ENCODE data around the gene MYBL2. TPM values are rescaled to one million over a fixed set of nuclear protein-coding genes. Genes with fewer than 3 reads are reported as not detected.

The MYBL2 gene
- total and polyA plus RNA-seq, 3 experiments from 2014 or later, result 0.20 to 78.6 (median 78.3) TPM

GRCh38 chr20:43711098-43711654, 44.3 kb downstream of the MYBL2 start:
- Histone ChIP-seq H3K27me3 (ENCODE audit: insufficient read depth, low read length, poor library complexity, severe bottlenecking) (no peaks in the 10 kb centered on the region), H3K36me3 (ENCODE audit: insufficient read depth, low read length) (no peaks in the 10 kb centered on the region), H3K4me1 (ENCODE audit: insufficient read depth, low read length) (no peaks in the 10 kb centered on the region), H3K27ac (ENCODE audit: low read depth, low read length) (no peak overlapping the region), H3K9me3 (ENCODE audit: low read length) (no peaks in the 10 kb centered on the region), H3K4me3 (ENCODE audit: low read length) (no peak overlapping the region)
- Mint-ChIP-seq H3K9me3 (no peaks in the 10 kb centered on the region), H3K4me3 (no peak overlapping the region), H3K27me3 (no peaks in the 10 kb centered on the region), H3K36me3 (peaks cover 0 to 1% (median 0%) of the 10 kb centered on the region in 3 donors), H3K27ac (peak overlapping the region in 1 of 8 donors; percentile 77), H3K4me1 (no peaks in the 10 kb centered on the region)
- POLR2A ChIA-PET, result no interaction called here
- CTCF ChIA-PET, result no interaction called here
- DNase-seq, result no peak

GRCh38 chr20:43715044-43715443, 48.1 kb downstream of the MYBL2 start:
- Mint-ChIP-seq H3K27me3 (no peaks in the 10 kb centered on the region), H3K27ac (no peak overlapping the region), H3K4me3 (no peak overlapping the region), H3K4me1 (no peaks in the 10 kb centered on the region), H3K9me3 (no peaks in the 10 kb centered on the region), H3K36me3 (no peaks in the 10 kb centered on the region)
- H3K36me3 ChIP-seq (ENCODE audit: insufficient read depth, low read length), result no peaks in the 10 kb centered on the region
- no peak overlapping the region for H3K27ac ChIP-seq (ENCODE audit: low read depth, low read length)
- POLR2A ChIA-PET, result no interaction called here
- H3K9me3 ChIP-seq (ENCODE audit: low read length), result no peaks in the 10 kb centered on the region
- H3K4me1 ChIP-seq (ENCODE audit: insufficient read depth, low read length), result peaks cover 7% of the 10 kb centered on the region
- no peak for DNase-seq
- no peaks in the 10 kb centered on the region for H3K27me3 ChIP-seq (ENCODE audit: insufficient read depth, low read length, poor library complexity, severe bottlenecking)
- CTCF ChIA-PET, result no interaction called here
- no peak overlapping the region for H3K4me3 ChIP-seq (ENCODE audit: low read length)

- Mint-ChIP-seq H3K36me3 (no peaks in the 10 kb centered on the region), H3K4me3 (no peak overlapping the region), H3K9me3 (no peaks in the 10 kb centered on the region), H3K27ac (no peak overlapping the region), H3K27me3 (peaks cover 0 to 1% of the 10 kb centered on the region in 2 donors), H3K4me1 (no peaks in the 10 kb centered on the region)
- Histone ChIP-seq H3K9me3 (ENCODE audit: low read length) (no peaks in the 10 kb centered on the region), H3K27ac (ENCODE audit: low read depth, low read length) (no peak overlapping the region), H3K36me3 (ENCODE audit: insufficient read depth, low read length) (no peaks in the 10 kb centered on the region), H3K27me3 (ENCODE audit: insufficient read depth, low read length, poor library complexity, severe bottlenecking) (no peaks in the 10 kb centered on the region), H3K4me1 (ENCODE audit: insufficient read depth, low read length) (peaks cover 12% of the 10 kb centered on the region), H3K4me3 (ENCODE audit: low read length) (no peak overlapping the region)
- ChIA-PET POLR2A (no interaction called here), CTCF (no interaction called here)
- DNase-seq, result no peak
Observed at GRCh38 chr20:43715511-43715910, 48.6 kb downstream of the MYBL2 start.

GRCh38 chr20:43716123-43716522, 49.2 kb downstream of the MYBL2 start:
- no peak overlapping the region for H3K4me3 ChIP-seq (ENCODE audit: low read length)
- H3K4me1 Mint-ChIP-seq, result no peaks in the 10 kb centered on the region
- H3K4me1 ChIP-seq (ENCODE audit: insufficient read depth, low read length), result peaks cover 18% of the 10 kb centered on the region
- H3K9me3 ChIP-seq (ENCODE audit: low read length), result no peaks in the 10 kb centered on the region
- H3K27ac ChIP-seq (ENCODE audit: low read depth, low read length), result no peak overlapping the region
- ChIA-PET POLR2A (no interaction called here), CTCF (no interaction called here)
- no peaks in the 10 kb centered on the region for H3K36me3 Mint-ChIP-seq
- no peaks in the 10 kb centered on the region for H3K36me3 ChIP-seq (ENCODE audit: insufficient read depth, low read length)
- no peak for DNase-seq
- H3K27me3 Mint-ChIP-seq, result peaks cover 0 to 1% of the 10 kb centered on the region in 2 donors
- H3K9me3 Mint-ChIP-seq, result no peaks in the 10 kb centered on the region
- H3K4me3 Mint-ChIP-seq, result no peak overlapping the region
- H3K27ac Mint-ChIP-seq, result no peak overlapping the region
- no peaks in the 10 kb centered on the region for H3K27me3 ChIP-seq (ENCODE audit: insufficient read depth, low read length, poor library complexity, severe bottlenecking)

- ChIA-PET CTCF (no interaction called here), POLR2A (no interaction called here)
- no peaks in the 10 kb centered on the region for H3K9me3 Mint-ChIP-seq
- no peak for DNase-seq
- no peaks in the 10 kb centered on the region for H3K36me3 ChIP-seq (ENCODE audit: insufficient read depth, low read length)
- H3K27me3 Mint-ChIP-seq, result peaks cover 0 to 1% of the 10 kb centered on the region in 2 donors
- H3K27me3 ChIP-seq (ENCODE audit: insufficient read depth, low read length, poor library complexity, severe bottlenecking), result no peaks in the 10 kb centered on the region
- peaks cover 26% of the 10 kb centered on the region for H3K4me1 ChIP-seq (ENCODE audit: insufficient read depth, low read length)
- H3K4me3 Mint-ChIP-seq, result no peak overlapping the region
- H3K27ac Mint-ChIP-seq, result no peak overlapping the region
- H3K4me3 ChIP-seq (ENCODE audit: low read length), result no peak overlapping the region
- H3K36me3 Mint-ChIP-seq, result no peaks in the 10 kb centered on the region
- peaks cover 1 to 2% (median 2%) of the 10 kb centered on the region in 3 donors for H3K4me1 Mint-ChIP-seq
- no peaks in the 10 kb centered on the region for H3K9me3 ChIP-seq (ENCODE audit: low read length)
- H3K27ac ChIP-seq (ENCODE audit: low read depth, low read length), result no peak overlapping the region
Observed at GRCh38 chr20:43716757-43717615, 50.1 kb downstream of the MYBL2 start.

- DNase-seq, result no peak
- ChIA-PET POLR2A (no interaction called here), CTCF (no interaction called here)
- peaks cover 4 to 8% (median 8%) of the 10 kb centered on the region in 3 donors for H3K4me1 Mint-ChIP-seq
- no peaks in the 10 kb centered on the region for H3K9me3 ChIP-seq (ENCODE audit: low read length)
- H3K36me3 ChIP-seq (ENCODE audit: insufficient read depth, low read length), result no peaks in the 10 kb centered on the region
- H3K4me3 ChIP-seq (ENCODE audit: low read length), result no peak overlapping the region
- no peak overlapping the region for H3K27ac ChIP-seq (ENCODE audit: low read depth, low read length)
- H3K27ac Mint-ChIP-seq, result no peak overlapping the region
- H3K9me3 Mint-ChIP-seq, result no peaks in the 10 kb centered on the region
- no peak overlapping the region for H3K4me3 Mint-ChIP-seq
- no peaks in the 10 kb centered on the region for H3K36me3 Mint-ChIP-seq
- no peaks in the 10 kb centered on the region for H3K27me3 ChIP-seq (ENCODE audit: insufficient read depth, low read length, poor library complexity, severe bottlenecking)
- peaks cover 0 to 1% of the 10 kb centered on the region in 2 donors for H3K27me3 Mint-ChIP-seq
- H3K4me1 ChIP-seq (ENCODE audit: insufficient read depth, low read length), result peaks cover 29% of the 10 kb centered on the region
Observed at GRCh38 chr20:43717616-43717995, 50.7 kb downstream of the MYBL2 start.

GRCh38 chr20:43720007-43720406, 53.1 kb downstream of the MYBL2 start:
- Histone ChIP-seq H3K27me3 (ENCODE audit: insufficient read depth, low read length, poor library complexity, severe bottlenecking) (no peaks in the 10 kb centered on the region), H3K27ac (ENCODE audit: low read depth, low read length) (no peak overlapping the region), H3K36me3 (ENCODE audit: insufficient read depth, low read length) (no peaks in the 10 kb centered on the region), H3K4me3 (ENCODE audit: low read length) (no peak overlapping the region), H3K4me1 (ENCODE audit: insufficient read depth, low read length) (peaks cover 46% of the 10 kb centered on the region), H3K9me3 (ENCODE audit: low read length) (no peaks in the 10 kb centered on the region)
- CTCF ChIA-PET, result no interaction called here
- H3K9me3 Mint-ChIP-seq, result no peaks in the 10 kb centered on the region
- H3K27me3 Mint-ChIP-seq, result peaks cover 0 to 1% of the 10 kb centered on the region in 2 donors
- peak overlapping the region in 1 of 7 donors; percentile 55 for H3K4me3 Mint-ChIP-seq
- no peak for DNase-seq
- no peaks in the 10 kb centered on the region for H3K36me3 Mint-ChIP-seq
- POLR2A ChIA-PET, result no interaction called here
- peaks cover 6 to 18% (median 14%) of the 10 kb centered on the region in 3 donors for H3K4me1 Mint-ChIP-seq
- no peak overlapping the region for H3K27ac Mint-ChIP-seq

- H3K36me3 Mint-ChIP-seq, result no peaks in the 10 kb centered on the region
- H3K4me1 ChIP-seq (ENCODE audit: insufficient read depth, low read length), result peaks cover 46% of the 10 kb centered on the region
- no peaks in the 10 kb centered on the region for H3K9me3 Mint-ChIP-seq
- no peaks in the 10 kb centered on the region for H3K27me3 ChIP-seq (ENCODE audit: insufficient read depth, low read length, poor library complexity, severe bottlenecking)
- no peak overlapping the region for H3K4me3 ChIP-seq (ENCODE audit: low read length)
- no peak overlapping the region for H3K4me3 Mint-ChIP-seq
- peaks cover 0 to 1% of the 10 kb centered on the region in 2 donors for H3K27me3 Mint-ChIP-seq
- ChIA-PET CTCF (no interaction called here), POLR2A (no interaction called here)
- no peak overlapping the region for H3K27ac Mint-ChIP-seq
- H3K36me3 ChIP-seq (ENCODE audit: insufficient read depth, low read length), result no peaks in the 10 kb centered on the region
- H3K27ac ChIP-seq (ENCODE audit: low read depth, low read length), result no peak overlapping the region
- no peaks in the 10 kb centered on the region for H3K9me3 ChIP-seq (ENCODE audit: low read length)
- peaks cover 6 to 18% (median 14%) of the 10 kb centered on the region in 3 donors for H3K4me1 Mint-ChIP-seq
- DNase-seq, result no peak
Observed at GRCh38 chr20:43721097-43721428, 54.1 kb downstream of the MYBL2 start.
